Upper lobe of left lung (tissue), 6 donors: ENCODE data around the gene MRTO4. TPM values are rescaled to one million over a fixed set of nuclear protein-coding genes. Genes with fewer than 3 reads are reported as not detected.

ENCODE experiments used
- ATAC-seq, 2 donors: fragments of 200-7000 bp; cut with Tn5 transposase; one replicate each; pipeline ENCODE4 v1.9.1; 2022; ENCODE audit warnings: mild to moderate bottlenecking in 2 of 2, moderate library complexity in 2 of 2; ENCODE audit not compliant: low FRiP score in 2 of 2
- DNase-seq, 2 donors: peaks; one replicate each; pipeline ENCODE4 v3.0.0-alpha.2; 2019 to 2020
- H3K27ac ChIP-seq, 4 donors: fragments of 200-600 bp; sonication (generic); one replicate each; pipeline ENCODE4 v1.5.1; 2016 to 2019
- H3K27me3 ChIP-seq, 4 donors: fragments of 200-600 bp; sonication (generic); one replicate each; pipeline ENCODE4 v1.5.1; 2017 to 2019
- H3K36me3 ChIP-seq, 4 donors: fragments of 200-600 bp; sonication (generic); one replicate each; pipeline ENCODE4 v1.5.1; 2016 to 2019
- H3K4me1 ChIP-seq, 4 donors: fragments of 200-600 bp; sonication (generic); one replicate each; pipeline ENCODE4 v1.5.1; 2018 to 2019
- H3K4me3 ChIP-seq, 4 donors: fragments of 200-600 bp; sonication (generic); one replicate each; pipeline ENCODE4 v1.5.1; 2017 to 2019; ENCODE audit warnings: mild to moderate bottlenecking in 2 of 4, moderate library complexity in 1 of 4
- H3K9me3 ChIP-seq, 4 donors: fragments of 200-600 bp; sonication (generic); one replicate each; pipeline ENCODE4 v1.5.1; 2018 to 2019
- CTCF ChIP-seq, 6 experiments: fragments of 450-650 bp in 4 of 6; fragments of 200-600 bp in 2 of 6; sonication (generic) in 2 of 6; IDR thresholded peaks; one replicate each; pipeline ENCODE4 v1.5.1; 2016 to 2019; ENCODE audit warnings: antibody characterized with exemption in 6 of 6
- EP300 ChIP-seq, 4 donors: sonication (generic); formaldehyde crosslinking; IDR thresholded peaks; one replicate each; pipeline ENCODE4 v1.5.1; 2017; ENCODE audit warnings: antibody characterized with exemption in 4 of 4, control low read depth in 2 of 4
- POLR2A ChIP-seq, 4 donors: fragments of 450-650 bp; IDR thresholded peaks; one replicate each; pipeline ENCODE4 v1.5.1; 2016 to 2017; ENCODE audit warnings: antibody characterized with exemption in 4 of 4, mild to moderate bottlenecking in 2 of 4
- POLR2AphosphoS5 ChIP-seq, 2 donors: sonication (generic); formaldehyde crosslinking; IDR thresholded peaks; one replicate each; pipeline ENCODE4 v1.5.1; 2017; ENCODE audit warnings: antibody characterized with exemption in 2 of 2
- WGBS, 2 donors: methylation state at CpG; one replicate each; pipeline ENCODE4 v1.1.5; 2017 to 2018; 5-methylcytosine and 5-hydroxymethylcytosine counted together
- total RNA-seq, 6 donors: library from RNA; depleted of rRNA in 4 of 6; stranded (reverse); fragments of >200 nt in 4 of 6; gene quantifications; one replicate each; pipeline versions ENCODE4 v1.1.0 to v1.2.1, GENCODE V29; 2016 to 2021
- donor health status: DM: no; HTN: no; CAD: no; lungs with moderate emphysema.
- donor health status: DM: no; HTN: yes; CAD: no; lungs with severe emphysema.

MRTO4 gene
- total RNA-seq, 6 donors from 2014 or later: 7.3 to 31.8 (median 13.9) TPM

- no peak overlapping the region for H3K27ac ChIP-seq
- H3K36me3 ChIP-seq: peaks cover 29 to 100% (median 90%) of the 10 kb centered on the region in 4 donors
- H3K27me3 ChIP-seq: no peaks in the 10 kb centered on the region
- peaks cover 0 to 12% (median 4%) of the 10 kb centered on the region in 4 donors for H3K4me1 ChIP-seq
- 94 to 98% methylated on average over 3 of the region's 3 CpGs for WGBS, 2 donors
- no peak for TF ChIP-seq POLR2AphosphoS5 (IDR thresholded peaks at IDR 0.05)
- no peak for TF ChIP-seq EP300 (IDR thresholded peaks at IDR 0.05)
- TF ChIP-seq CTCF (IDR thresholded peaks at IDR 0.05): no peak
- TF ChIP-seq POLR2A (IDR thresholded peaks at IDR 0.05): no peak
- H3K9me3 ChIP-seq: no peaks in the 10 kb centered on the region
- no peak overlapping the region for H3K4me3 ChIP-seq
- ATAC-seq (no peak), DNase-seq (no peak)
Measured at GRCh38 chr1:19234224-19234623, 17.4 kb upstream of the MRTO4 start.

- no peak for ATAC-seq
- no peak for DNase-seq
- Histone ChIP-seq H3K4me1 (peaks cover 0 to 3% (median 0%) of the 10 kb centered on the region in 4 donors), H3K27ac (no peak overlapping the region), H3K27me3 (no peaks in the 10 kb centered on the region), H3K4me3 (no peak overlapping the region), H3K9me3 (no peaks in the 10 kb centered on the region), H3K36me3 (peaks cover 25 to 98% (median 83%) of the 10 kb centered on the region in 4 donors)
- 83 to 93% methylated on average over 7 of the region's 7 CpGs for WGBS, 2 donors
- TF ChIP-seq POLR2A (IDR thresholded peaks at IDR 0.05): no peak
- no peak for TF ChIP-seq CTCF (IDR thresholded peaks at IDR 0.05)
- no peak for TF ChIP-seq POLR2AphosphoS5 (IDR thresholded peaks at IDR 0.05)
- no peak for TF ChIP-seq EP300 (IDR thresholded peaks at IDR 0.05)
Measured at GRCh38 chr1:19239876-19240275, 11.7 kb upstream of the MRTO4 start.

GRCh38 chr1:19240673-19241538 is 10.7 kb upstream of the MRTO4 start:
- no peak overlapping the region for H3K27ac ChIP-seq
- H3K27me3 ChIP-seq: no peaks in the 10 kb centered on the region
- no peaks in the 10 kb centered on the region for H3K9me3 ChIP-seq
- H3K4me1 ChIP-seq: peaks cover 0 to 3% (median 0%) of the 10 kb centered on the region in 4 donors
- H3K36me3 ChIP-seq: peaks cover 24 to 91% (median 76%) of the 10 kb centered on the region in 4 donors
- WGBS, 2 donors: 61 to 71% methylated on average over 7 of the region's 7 CpGs
- DNase-seq (peak in 1 of 2 donors; percentile 74), ATAC-seq (peak; percentile 92 to 95)
- TF ChIP-seq POLR2A (IDR thresholded peaks at IDR 0.05) (no peak), CTCF (IDR thresholded peaks at IDR 0.05) (peak; percentile 66 to 94 (median 84))
- no peak overlapping the region for H3K4me3 ChIP-seq

GRCh38 chr1:19250629-19251304 is 838 bp upstream of the MRTO4 start:
- H3K27ac ChIP-seq: peak overlapping the region; percentile 93 to 99 (median 96)
- no peaks in the 10 kb centered on the region for H3K9me3 ChIP-seq
- peaks cover 0 to 8% (median 5%) of the 10 kb centered on the region in 4 donors for H3K36me3 ChIP-seq
- H3K4me1 ChIP-seq: peaks cover 25 to 43% (median 29%) of the 10 kb centered on the region in 4 donors
- DNase-seq (no peak), ATAC-seq (no peak)
- peak overlapping the region; percentile 75 to 98 (median 83) for H3K4me3 ChIP-seq
- no peaks in the 10 kb centered on the region for H3K27me3 ChIP-seq
- 11 to 12% methylated on average over 14 of the region's 14 CpGs for WGBS, 2 donors
- no peak for TF ChIP-seq CTCF (IDR thresholded peaks at IDR 0.05)
- no peak for TF ChIP-seq POLR2A (IDR thresholded peaks at IDR 0.05)
- TF ChIP-seq EP300 (IDR thresholded peaks at IDR 0.05): no peak
- no peak for TF ChIP-seq POLR2AphosphoS5 (IDR thresholded peaks at IDR 0.05)
